ENCODE data around the gene TMEM214. TPM values are rescaled to one million over a fixed set of nuclear protein-coding genes. Genes with fewer than 3 reads are reported as not detected.

TMEM214 gene
- total RNA-seq, 1 donor from 2014 or later: 74.0 TPM

DNA sequence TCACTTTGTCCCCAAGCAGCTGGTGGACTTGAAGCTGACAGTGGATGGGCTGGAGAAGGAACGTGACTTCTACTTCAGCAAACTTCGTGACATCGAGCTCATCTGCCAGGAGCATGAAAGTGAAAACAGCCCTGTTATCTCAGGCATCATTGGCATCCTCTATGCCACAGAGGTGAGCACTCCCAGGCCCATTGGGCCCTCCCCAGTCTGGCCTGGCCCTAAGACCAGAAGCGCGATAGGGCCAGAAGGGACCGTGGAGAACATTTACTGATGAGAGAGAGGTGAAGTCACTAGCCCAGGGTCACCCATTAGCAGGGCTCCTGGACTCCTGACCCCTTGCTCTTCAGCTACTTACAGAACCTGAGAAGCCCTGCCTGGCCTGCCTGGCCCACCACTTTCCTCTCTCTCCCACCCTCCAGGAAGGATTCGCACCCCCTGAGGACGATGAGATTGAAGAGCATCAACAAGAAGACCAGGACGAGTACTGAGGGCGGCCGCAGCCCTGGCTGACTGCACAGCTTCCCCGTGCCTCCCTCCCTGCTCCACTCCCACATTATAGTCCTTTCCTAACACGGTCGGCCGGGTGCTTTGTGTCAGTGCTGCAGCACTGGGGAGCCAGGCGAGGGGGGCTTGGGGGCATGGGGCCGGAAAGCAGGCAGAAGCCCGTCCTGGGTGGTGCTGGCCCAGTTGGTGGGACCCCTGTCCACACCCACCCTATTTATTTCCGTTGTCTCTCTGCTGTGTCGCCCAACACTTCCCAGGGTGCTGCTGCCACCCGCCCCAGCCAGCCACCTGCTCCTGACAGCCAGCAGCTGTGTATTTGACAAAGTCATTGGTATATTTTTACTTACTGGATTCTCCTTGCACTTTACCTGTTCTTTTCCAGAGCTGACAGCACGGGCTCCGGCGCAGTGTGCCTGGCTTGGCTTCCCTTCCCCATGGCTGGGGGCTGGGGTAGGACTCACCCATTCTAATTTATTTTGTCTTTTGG is 6.6 kb upstream of the TMEM214 start:
- DNase-seq (ENCODE audit: low spot score) (no peak), ATAC-seq (no peak)
- intact Hi-C loops (cut with DNase I): no loop called here

DNA sequence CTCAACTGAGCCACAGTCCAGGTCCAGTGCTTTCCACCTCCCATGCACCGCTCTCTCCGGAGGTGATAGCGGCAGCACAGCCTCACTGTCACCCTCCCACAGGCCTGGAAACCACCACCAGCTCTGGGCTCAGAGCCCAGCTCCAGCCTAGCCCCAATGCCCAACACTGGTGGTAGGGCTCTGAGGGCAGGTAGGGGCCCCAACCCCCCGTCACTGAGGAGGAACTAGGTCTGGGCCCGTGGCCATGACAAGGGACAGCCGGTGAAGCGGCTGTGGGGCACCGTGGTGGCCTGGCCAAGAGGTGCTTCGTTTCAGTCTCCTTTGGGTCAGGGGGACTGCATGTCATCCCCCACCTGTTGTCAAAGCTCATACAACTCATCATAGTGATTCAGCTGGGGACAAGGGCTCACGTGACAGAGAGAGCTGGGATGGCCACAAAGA is 5.5 kb upstream of the TMEM214 start:
- intact Hi-C loops (cut with DNase I): no loop called here
- no peak for ATAC-seq
- no peak for DNase-seq (ENCODE audit: low spot score)

DNA sequence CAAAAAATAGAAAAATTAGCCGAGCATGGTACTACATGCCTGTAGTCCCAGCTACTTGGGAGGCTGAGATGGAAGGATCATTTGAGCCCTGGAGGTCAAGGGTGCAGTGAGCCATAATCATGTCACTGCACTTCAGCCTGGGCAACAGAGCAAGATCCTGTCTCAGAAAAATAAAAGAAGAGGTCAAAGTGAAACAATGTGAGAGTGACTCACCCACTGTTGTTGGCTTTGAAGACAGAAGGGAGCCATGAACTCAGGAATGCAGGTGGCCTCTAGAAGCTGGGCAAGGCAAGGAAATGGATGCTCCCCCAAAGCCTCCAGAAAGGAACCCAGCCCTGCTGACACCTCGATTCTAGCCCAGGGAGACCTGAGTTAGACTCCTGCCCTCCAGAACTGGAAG is 3.7 kb upstream of the TMEM214 start:
- ATAC-seq: no peak
- intact Hi-C loops (cut with DNase I): no loop called here
- DNase-seq (ENCODE audit: low spot score): no peak

DNA sequence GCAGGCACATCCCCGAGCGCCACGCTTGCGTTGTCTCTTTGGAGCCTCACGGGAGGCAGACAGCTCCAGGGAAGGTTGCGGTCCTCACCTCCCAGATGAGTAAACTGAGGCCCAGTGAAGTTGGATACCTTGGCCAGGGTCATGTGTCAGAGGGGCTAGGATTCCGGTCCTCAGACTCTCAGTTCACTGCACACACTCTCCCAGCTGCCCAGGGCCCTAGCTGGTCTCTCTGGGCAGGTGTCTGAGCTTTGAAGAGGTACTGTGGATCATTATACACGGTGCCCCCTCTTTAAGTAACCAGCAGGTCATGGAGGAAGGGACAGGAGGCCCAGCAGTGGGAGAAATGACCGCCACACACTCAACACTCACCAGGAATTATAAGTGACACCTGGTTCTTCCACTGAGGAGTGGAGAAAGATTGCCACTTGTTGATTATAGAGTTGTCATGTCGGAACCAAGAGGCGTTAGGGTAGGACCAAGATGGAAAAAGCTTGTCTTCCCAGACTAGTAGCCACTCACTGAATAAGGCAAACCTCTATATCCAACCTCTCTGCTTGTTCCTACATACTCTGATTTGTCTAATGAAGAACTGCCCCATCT is 588 bp downstream of the TMEM214 start:
- ATAC-seq (peak; percentile 2), DNase-seq (ENCODE audit: low spot score) (no peak)
- intact Hi-C loops (cut with DNase I): no loop called here

DNA sequence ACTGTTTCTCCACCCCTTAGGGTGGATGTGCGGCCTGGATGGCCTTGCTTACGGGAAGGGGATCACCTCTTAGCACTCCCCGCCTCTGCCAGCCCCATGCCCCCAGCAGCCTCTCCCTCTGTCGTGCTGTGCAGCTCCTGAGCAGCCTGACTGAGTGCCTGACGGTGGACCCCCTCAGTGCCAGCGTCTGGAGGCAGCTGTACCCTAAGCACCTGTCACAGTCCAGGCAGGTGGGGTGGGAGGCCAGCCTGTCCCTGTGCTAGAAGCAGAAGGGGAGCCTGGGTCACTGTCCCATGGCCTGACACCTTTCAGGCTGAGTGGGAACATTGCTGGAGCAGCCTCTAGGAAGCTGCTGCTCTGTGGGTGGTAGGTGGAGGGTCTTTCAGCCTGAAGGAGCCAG is 5.2 kb downstream of the TMEM214 start:
- DNase-seq (ENCODE audit: low spot score): no peak

DNA sequence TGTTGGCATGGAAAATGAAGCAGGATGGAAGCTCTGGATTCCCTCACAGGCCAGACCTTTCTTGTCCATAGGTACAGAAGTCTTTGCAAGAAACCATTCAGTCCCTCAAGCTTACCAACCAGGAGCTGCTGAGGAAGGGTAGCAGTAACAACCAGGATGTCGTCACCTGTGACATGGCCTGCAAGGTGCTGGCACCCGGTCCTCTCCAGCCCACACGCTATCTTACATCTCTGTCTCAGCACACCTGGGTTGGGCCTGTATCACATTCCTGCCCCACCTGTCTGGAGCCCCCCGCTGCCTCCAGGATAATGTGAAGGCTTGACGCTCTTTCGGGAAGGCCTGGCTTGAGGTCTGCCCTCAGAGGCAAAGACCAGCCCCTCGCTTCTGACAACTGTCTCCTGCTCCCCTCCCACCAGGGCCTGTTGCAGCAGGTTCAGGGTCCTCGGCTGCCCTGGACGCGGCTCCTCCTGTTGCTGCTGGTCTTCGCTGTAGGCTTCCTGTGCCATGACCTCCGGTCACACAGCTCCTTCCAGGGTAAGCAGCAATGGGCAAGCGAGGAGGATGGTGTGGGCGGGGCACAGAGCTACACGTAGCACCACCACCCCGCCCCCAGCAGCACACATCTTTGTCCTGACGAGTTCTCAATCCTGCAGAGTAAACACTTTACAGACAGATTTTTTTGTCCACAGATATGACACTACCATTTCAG is 6.0 kb downstream of the TMEM214 start:
- DNase-seq (ENCODE audit: low spot score) (no peak), ATAC-seq (no peak)
- intact Hi-C loops (cut with DNase I): no loop called here

More for the DNA sequence above, 5.2 kb downstream of the TMEM214 start:
- ATAC-seq: no peak
- intact Hi-C loops (cut with DNase I): no loop called here

DNA sequence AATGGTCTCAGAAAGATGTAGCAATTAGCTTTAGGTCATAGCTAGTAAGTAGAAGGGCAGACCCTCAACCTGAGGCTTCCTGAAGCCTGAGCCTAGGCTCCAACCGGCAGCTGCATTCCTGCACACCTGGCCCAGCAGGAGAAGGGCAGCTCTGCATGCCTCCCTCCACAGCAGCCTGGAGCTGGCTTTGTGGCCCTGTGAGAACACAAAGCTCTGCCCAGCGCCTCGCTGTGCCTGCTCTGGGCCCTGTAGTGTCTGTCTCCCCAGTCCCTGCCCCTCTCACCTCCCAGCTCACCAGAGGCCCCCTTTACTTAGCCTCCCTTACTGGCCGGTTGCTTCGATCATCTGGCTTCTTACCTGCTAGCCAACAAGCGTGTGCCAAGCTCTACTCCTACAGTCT is 6.7 kb downstream of the TMEM214 start:
- no peak for DNase-seq (ENCODE audit: low spot score)
- no peak for ATAC-seq
- intact Hi-C loops (cut with DNase I): no loop called here

DNA sequence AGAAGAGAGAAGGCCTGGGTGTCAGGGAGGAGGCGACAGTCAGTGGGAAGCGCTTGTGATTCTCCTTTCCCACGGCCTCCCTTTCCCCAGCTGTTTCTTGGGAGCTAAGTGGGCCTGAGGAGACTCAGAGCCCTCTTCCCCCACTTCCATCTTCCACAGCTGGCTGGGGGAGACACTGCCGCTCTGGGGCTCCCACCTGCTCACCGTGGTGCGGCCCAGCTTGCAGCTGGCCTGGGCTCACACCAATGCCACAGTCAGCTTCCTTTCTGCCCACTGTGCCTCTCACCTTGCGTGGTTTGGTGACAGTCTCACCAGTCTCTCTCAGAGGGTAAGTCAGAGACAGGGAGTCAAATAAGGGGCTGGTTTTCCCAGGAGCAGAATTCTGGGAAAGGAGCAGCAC is 7.1 kb downstream of the TMEM214 start:
- intact Hi-C loops (cut with DNase I): no loop called here
- no peak for ATAC-seq

DNA sequence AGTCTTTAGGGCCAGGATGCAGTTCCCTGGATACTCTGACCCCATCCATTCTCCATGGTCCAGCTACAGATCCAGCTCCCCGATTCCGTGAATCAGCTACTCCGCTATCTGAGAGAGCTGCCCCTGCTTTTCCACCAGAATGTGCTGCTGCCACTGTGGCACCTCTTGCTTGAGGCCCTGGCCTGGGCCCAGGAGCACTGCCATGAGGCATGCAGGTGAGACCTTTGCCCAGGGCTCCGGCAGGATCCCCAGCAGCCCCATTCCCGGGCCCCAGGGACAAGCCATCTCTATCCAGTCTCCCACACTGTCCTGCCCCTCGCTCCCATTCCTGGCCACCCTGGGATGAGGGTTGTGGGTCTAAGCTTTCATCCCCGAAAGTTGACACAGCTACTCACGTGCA is 7.5 kb downstream of the TMEM214 start:
- ATAC-seq: peak; percentile 23
- no peak for DNase-seq (ENCODE audit: low spot score)
- intact Hi-C loops (cut with DNase I): no loop called here

More for the DNA sequence above, 7.1 kb downstream of the TMEM214 start:
- no peak for DNase-seq (ENCODE audit: low spot score)

DNA sequence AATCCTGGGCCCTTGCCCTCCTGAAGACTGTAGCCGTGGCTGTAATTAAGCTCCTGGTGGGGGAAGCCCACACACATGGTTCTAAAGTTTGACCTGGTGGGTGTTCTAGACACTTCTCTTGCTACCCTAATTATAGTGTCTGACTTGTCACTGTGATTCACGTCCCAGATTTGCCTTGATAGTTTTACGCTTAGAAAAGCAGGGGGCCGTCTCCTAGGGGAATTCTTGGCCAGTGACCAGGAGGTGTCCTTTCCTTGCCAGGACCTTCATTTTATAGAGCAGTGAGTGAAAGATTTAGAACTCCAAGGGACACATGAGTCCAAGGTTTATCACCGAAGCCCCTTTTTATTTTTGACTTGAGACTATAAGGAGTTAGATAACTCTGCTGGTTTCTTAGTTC is 9.0 kb downstream of the TMEM214 start:
- ATAC-seq (no peak), DNase-seq (ENCODE audit: low spot score) (no peak)
- intact Hi-C loops (cut with DNase I): no loop called here

DNA sequence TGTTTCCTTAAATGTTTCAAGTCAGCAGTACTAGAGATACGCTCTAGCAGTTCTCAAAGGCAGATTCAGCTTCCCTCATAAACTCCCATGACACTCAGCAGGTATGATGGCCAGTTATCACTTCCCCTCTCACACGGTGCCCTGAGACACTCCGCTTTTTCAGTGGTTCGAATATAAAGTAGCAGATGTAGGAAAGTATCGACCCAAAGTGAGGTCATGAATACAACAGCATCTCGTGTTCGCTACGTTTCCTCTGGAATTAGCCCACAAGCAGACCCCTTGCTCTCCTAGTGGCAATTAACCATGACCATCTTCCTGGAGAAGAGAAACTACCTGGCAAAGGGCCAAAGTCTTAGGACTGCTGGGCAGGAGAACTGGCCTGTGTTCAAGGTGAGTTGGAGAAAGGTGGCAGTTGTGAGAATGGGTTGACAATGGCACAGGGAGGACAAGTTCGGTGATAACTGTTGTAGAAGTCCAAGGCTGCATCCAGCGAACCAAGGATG is 9.4 kb downstream of the TMEM214 start:
- intact Hi-C loops (cut with DNase I): no loop called here
- DNase-seq (ENCODE audit: low spot score): no peak
- ATAC-seq: no peak

DNA sequence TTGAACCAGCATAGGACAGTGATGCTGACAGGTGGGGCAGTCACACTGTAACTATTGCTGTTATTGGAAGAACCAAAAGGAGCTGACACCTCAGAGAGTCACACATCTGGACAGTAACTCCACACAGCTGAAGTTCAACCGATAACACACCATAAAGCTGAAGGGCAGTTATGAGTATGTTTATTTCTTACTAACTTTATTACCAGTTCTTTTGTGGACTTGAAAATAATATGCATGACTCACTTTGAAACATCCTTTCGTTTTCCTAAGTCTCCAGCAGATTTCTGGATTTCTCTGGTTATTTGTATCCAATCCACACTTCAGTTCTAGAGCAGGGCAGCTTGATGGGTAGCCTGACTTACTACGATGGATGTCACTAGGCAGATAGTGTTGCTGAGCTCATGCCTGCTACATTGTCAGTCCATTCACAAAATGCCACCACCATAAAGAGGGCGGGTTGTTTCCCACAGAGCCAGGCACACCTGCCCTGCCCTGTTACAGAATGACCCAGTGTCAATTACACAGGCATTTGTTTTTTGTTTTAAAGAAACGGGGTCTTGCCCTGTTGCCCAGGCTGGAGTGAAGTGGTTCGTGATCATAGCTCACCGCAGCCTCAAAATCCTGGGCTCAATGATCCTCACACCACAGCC is 10.3 kb downstream of the TMEM214 start:
- intact Hi-C loops (cut with DNase I): no loop called here
- DNase-seq (ENCODE audit: low spot score): no peak
- ATAC-seq: no peak

DNA sequence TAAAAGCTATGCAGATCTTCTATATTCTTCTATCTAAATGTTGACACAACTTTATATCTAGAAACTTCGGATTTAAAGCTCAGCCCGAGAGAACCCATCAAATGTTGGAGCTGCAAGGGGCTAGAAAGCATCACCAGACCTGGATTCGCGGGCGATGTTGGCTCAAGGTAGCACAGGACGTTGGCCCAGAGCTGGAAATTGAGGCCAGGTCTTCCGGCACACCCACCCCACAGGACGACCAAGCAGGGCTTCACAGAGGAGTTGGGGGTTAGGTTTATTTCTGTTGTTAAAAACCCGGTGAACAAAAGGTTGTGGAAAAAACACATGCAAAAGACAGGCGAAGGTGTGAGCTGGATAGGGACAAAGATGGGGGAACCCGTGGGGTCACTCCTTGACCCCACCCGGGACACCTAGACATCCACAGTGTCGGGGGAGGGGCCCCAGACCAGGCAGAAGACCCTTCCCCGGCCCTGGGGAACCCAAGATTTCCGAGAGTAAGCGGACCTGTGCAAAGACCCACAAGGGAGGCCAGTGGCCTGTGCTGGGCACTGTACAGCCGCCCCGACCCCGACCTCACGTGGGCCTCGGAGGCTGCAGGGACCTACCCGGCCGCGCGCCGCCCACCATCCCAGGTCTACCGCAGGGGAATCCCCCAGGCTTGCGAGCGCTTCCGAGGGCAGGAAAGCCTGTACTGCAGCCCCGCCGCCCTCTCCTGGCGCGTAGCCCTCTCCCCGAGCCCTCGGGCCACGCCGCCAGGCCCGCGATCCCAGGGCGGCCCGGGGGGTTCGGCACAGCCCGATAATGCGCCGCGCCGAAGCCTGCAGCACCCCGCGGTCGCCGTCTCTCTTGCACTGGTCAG is 16.9 kb downstream of the TMEM214 start:
- intact Hi-C loops (cut with DNase I): no loop called here
- peak; percentile 24 for ATAC-seq
- peak; percentile 73 for DNase-seq (ENCODE audit: low spot score)

DNA sequence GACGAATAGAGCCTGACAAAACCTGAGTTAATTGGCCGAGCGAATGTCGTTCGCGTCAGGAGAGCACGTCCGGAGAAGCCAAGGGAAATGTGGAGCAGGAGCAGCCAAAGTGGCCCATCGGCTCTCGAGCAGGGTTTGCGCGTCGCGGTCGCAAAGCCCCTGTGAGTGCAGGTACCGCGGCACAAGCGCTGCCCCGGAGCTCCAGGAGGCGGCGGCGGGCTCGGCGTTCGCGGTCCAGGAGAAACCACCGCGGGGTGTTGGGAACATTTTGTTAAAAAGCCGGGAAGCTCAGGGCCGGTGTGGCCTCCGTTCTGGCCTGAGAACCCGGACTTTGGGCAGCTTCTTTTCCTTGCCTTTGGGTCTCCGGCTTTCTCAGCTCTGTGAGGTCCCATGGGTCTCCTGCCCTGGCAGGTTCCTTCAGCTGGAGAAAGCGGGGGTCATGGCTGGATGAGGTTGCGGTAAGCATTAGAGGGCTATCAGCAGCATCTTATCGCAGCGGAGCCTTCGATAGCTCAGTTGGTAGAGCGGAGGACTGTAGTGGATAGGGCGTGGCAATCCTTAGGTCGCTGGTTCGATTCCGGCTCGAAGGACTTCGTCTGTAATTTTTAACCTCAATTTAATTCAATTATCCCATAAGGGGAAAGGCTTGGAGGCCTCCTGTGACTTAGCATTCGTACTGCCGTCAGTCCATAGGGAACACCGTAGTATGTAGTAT is 17.7 kb downstream of the TMEM214 start:
- DNase-seq (ENCODE audit: low spot score) (peak; percentile 96), ATAC-seq (peak; percentile 94)
- intact Hi-C loops (cut with DNase I): no loop called here

DNA sequence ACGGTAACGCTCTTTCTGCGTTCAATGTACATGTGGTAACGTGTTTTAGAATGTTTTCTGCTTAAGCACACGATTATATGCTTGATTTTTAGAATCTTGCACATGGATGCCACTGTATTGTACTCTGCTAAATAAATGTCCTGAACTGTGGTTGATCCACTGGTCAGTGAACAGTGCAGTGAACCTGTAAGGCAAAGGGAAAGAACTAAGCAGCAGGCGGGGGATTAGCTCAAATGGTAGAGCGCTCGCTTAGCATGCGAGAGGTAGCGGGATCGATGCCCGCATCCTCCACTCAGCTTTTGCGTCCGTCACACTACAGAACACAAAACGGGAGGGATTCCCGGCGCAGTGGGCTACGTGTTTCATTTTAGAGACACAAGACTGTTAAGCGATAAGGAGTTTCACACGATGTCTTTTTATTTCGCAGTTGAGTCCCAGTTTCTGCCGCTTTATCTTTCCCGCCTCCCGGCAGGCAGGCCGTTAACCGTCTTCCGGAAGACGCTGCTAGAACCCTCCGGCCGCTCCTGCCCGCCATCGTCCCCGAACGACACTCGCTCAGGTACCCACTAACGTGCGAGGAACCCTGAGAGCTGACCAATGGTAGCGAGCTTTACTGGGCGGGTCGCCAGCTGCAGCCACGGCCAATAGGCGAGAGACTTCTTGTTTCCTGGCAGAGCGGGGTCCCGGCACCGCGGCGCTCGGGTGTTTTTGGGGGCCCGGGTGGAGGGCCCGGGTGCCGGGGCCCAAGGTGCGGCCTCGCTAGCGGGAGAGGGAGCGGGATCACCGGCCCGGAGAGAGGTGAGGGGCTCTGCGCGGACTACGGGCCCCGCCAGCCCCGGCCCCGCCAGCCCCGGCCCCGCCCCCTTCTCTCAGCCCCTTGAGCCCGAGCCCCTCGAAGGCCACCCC is 18.5 kb downstream of the TMEM214 start, which contains the start of gene AGBL5:
AGBL5 (plus strand) TSS at position 673 of the 906 bp plus-strand sequence. CDS start 1,291 bp downstream, outside the sequence.
- intact Hi-C loops (cut with DNase I): no loop called here
- peak; percentile 98 for DNase-seq (ENCODE audit: low spot score)
- peak; percentile 93 for ATAC-seq

DNA sequence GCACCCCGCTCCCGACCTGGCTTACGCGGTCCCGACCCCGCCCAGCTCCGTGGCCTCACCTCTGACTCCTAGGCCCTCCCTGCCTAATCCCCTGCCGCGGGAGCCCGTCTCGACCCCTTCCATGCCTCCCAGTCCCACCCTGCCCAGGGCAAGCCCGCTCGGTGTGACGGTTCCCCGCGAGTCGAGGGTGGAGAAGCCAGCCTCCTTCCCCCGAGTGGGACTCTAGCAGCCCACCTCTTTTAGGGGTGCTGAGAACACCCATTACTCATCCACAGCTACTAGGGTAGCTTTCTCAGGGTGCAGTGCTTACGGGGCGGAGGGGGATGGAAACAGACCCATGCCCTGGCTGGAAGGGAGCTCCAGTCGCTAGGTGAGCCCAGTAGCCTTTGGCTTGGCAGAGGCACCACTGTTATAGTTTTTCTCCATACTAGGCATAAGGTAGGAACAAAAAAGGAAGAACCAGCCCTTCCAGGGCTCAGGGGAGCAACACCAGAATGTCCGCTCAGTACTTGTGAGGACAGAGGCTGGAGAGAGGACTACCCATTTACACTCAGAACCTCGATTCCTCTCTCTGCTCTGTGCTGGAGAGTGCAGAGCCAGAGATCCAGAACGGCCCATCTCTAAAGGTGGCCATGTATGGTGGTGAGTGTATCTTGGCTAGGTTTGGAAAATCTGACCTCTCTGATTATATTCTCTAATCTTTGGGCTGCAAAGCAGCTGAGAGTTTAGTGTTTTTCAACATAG is 19.3 kb downstream of the TMEM214 start:
- no peak for ATAC-seq
- intact Hi-C loops (cut with DNase I): no loop called here
- peak; percentile 79 for DNase-seq (ENCODE audit: low spot score)

Data from sciatic nerve (tissue), 2 donors.